HCEC 1CT (cell line): ENCODE measurements around the gene HSCB.
"Not testable (repeated sequence)": the region's sequence is repeated elsewhere in the genome, so short reads cannot be mapped to it uniquely, and the experiment has no call there.

Experiments used
- DNase-seq: peaks from one replicate; pipeline ENCODE4 v3.0.0-alpha.2; 2017

The HSCB gene, protein sequence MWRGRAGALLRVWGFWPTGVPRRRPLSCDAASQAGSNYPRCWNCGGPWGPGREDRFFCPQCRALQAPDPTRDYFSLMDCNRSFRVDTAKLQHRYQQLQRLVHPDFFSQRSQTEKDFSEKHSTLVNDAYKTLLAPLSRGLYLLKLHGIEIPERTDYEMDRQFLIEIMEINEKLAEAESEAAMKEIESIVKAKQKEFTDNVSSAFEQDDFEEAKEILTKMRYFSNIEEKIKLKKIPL

DNA sequence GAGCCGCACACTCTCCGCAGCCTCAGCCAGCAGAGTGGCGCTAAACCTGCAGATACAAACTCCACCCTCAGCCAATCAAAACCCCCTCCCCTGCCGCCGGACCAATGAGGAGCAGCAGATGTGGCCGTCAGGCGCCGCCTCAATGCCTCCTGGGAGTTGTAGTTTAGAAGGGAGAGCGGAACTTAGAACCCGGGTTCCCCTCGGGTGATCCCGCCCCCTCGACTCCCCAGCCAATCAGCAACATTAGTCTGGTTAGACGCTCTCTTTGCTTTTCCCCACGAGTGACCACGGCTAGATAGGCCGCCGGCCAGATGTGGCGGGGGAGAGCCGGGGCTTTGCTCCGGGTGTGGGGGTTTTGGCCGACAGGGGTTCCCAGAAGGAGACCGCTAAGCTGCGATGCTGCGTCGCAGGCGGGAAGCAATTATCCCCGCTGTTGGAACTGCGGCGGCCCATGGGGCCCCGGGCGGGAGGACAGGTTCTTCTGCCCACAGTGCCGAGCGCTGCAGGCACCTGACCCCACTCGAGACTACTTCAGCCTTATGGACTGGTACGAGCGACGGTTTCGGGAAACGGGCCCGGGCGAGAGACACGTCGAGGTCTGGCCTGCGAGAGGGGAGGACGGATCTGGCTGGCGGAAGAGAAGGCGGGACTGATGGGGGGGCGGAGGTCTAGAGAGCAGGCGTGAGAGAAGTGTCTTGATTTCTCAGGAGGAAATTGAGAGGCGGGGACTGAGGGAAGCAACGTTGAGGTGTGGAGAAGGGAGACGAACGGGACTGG is at the start of gene HSCB, which contains the start of gene CHEK2:
HSCB (plus strand) TSS at position 255 of the 777 bp plus-strand sequence; CDS start at position 312, 57 bp downstream.
CHEK2 (minus strand) TSS at position 36 of the 777 bp plus-strand sequence. CDS start 7,099 bp downstream, outside the sequence.
- DNase-seq, result peak; percentile 98

DNA sequence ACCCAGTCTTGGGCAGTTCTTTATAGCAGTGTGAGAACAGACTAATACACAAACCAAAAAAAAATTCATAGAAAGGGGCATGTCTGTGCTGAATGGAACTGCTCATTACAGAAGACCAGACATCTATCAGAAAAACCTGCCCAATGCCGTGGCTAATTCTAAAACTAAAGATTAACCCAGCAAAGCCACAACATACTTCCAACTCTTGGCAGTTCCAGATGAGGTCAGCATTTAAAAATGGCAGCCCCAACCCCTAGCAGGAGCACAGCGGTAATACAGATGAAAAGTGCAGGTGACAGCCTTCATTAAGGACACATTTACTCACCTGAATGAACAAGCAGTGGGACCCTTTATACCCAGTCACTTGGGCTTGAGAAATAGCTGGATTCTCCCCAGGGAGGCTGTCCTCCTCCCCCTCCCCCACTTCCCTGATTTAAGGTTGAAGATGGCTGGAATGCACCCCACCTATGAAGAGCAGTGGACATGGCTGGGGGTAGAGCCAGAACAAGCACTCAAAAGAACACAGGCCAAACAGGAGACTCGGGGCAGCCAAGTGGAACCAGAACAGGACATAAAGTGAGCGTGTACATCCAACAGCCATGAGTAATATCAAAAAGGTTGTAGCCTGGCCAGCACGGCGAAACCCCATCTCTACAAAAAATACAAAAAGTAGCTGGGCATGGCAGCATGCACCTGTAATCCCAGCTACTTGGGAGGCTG is 48.6 kb upstream of the HSCB start:
- DNase-seq, result not testable (repeated sequence)

DNA sequence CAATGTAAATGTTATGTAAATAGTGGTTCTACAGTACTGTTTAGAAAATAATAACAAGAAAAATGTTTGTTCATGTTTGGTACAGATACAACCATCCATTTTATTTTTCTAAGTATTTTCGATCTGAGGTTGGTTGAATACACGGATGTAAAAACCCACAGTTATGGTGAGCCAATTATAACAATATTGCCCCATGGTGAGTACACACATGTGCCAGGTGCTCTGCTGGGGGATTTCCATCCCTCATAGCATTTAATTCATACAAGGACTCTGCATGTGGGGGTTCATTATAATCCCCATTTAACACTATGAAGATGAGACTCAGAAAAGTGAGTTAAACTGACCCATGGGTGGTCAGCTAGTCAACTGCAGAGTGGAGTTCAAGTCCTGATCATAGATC is 38.9 kb upstream of the HSCB start:
- DNase-seq, result no peak

DNA sequence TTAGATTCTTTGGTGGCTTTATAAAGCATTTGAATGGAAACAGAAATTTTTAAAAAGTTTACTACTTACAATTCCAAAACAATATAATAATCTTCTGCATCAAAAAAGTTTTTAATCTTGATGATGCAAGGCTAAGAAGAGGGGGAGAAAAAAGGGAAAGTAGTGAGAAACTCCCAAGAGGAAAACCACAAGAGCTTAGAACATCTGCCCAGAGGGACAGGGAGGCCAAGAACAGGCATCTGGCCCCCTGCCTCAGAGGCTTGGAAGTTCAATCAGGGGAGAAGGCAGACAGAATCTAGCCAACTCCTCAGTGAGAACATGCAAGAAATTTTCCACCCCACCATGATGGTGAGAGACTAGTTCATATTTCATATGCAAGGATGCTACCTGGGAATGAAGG is 38.4 kb upstream of the HSCB start:
- peak; percentile 13 for DNase-seq

DNA sequence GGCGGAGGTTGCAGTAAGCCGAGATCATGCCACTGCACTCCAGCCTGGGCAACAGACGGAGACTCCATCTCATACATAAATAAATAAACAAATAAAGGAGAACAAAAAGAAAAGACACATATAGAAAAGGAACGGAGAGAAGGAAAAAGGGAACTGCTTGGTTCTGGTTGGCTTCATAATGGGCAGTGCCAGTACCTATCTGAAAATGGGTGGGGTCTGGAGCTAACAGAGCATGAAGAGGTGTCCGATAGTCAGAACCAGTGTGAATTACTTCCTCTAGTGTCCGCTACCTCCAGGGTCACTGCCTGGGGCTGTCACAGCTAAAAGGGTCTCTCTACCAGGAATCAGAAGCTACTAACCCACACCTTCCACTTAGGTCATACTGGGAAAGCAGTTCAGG is 35.0 kb upstream of the HSCB start:
- DNase-seq, result no peak

DNA sequence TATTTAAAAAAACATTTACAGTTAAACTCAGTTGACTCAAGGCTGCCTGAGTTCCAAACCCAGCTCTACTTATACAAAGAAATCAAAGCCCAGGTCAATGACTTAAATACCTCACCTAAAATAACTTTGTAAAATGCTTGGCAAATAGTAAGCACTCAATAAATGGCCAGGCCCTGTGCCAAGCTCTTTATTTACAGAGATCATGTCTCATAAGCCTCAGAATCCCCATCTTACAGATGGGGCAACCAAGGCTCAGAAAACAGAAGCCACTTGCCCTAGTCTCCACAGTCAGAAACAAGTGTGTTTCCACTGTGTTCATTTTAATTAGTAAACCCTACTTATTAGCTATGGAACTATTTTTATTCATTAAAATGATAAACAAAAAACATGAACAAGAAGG is 31.7 kb upstream of the HSCB start:
- peak; percentile 14 for DNase-seq

DNA sequence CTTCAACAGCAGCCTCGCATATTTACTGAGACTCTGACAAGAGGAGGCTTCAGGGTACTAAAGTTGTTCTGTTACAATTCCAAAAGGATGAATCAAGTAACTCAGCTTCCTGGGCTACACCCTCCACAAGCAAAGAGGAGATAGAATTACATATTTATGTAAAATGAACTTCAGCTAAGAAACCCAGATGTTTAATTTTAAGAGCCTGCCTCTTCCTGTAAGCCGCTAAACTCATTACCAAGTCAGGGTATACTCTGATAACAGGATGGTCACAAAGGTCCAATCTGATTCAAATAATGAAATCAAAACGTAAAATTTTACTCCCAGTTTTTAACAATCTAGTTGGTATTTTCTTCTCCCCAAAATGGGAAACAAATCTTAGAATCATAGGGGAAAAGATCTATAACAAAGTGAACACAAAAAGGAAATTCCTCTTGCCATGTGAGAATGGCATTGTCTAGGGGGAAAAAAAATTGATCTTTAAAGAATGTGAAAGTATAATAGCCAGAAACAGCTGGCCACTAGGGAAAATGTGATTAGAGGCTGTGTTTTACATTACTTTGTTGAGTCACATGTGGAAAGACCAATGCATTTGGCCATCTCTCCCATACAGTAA is 31.2 kb upstream of the HSCB start:
- DNase-seq, result peak; percentile 97

DNA sequence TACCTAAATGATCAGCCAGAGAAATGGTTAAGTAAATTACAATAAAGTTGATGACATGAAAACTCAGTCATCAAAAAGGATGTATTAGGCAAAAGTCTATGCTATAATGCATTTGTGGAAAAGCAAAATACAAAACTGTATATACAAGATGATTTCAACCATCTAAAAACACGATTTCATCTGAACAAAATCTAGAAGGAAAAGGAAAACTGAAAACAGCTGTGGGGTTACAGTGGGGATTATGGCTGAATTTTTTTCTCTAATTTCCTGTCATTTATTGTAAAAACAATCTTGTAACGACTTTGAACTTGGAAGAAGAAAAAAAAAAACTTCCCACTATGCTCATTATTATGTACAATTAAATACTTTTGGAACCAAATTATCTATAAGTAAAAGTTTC is 30.5 kb upstream of the HSCB start:
- DNase-seq, result no peak

DNA sequence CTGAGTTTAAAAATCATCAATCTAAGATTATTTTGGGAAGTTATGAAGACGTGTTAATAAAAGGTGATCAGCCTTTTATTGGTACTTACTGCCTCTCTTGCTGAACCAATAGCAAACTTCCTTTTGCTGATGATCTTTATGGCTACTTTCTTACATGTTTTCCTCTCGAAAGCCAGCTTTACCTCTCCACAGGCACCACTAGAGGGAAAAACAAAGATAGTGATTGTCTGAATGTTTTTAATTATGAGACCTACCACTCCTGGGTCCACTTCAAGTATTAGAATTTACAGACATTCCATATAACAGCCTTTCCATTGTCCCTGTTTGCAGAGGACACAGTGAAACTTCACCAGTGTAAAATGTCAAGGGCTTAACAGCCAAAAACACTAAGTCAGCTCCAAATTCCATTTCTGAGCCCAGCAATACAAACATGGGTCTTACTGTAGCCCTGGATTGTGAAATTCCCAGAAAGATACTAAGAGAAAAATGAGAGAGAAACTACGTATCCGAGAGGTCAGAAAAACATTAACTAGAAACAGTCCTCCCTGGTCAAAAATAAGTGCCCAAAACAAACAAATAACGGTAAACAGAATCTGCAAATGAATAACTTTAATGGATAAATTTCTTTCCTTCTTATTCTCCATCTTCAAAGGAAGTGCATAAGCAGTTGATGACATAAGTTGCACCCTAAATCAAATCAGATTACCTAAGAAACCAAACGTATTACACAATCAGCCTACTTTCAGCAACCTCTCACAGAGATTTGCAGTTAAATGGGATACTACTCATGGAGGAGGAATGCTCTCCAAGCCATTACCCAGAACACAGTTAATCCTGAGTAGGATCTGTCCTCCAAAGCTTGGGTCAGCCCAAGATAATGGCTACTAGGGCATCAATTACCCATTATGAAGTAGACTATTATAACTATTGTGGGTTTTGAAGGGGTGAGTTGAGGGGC is 29.7 kb upstream of the HSCB start:
- DNase-seq, result peak; percentile 98

DNA sequence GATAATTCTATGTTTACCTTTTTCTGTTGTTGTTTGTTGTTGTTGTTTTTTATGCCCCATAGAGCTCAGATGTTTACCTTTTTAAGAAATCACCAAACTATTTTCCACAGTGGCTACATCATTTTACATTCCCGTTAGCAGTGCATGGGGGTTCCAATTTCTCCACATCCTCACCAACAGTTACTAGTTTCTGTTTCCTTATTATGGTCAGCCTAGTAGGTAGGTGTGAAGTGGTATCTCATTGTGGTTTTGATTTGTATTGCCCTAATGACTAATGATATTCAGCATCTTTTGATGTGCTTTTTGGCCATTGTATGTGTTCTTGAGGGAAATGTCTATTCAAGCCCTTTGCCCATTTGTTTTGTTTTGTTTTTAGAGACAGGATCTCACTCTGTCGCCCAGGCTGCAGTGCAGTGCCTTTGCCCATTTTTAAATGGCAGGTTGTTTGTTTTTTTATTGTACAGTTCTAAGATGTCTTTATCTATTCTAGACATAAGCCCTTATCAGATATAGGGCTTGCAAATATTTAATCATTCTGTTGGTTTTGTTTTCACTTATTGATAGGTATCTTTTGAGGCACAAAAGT is 27.7 kb upstream of the HSCB start:
- no peak for DNase-seq

DNA sequence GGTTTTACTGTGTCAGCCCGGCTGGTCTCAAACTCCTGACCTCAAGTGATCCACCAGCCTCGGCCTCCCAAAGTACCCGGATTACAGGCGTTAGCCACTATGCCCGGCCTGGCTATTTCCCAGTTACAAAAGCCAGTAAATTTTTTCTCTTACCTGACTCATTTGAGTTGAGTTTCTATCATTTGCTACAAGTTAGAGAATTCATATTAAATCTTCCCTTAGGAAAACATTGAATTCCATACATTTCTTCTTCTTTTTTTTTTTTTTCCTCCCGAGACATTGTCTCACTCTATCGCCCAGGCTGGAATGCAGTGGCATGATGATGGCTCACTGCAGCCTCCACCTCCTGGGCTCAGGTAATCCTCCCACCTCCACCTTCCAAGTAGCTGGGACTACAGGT is 26.2 kb upstream of the HSCB start:
- DNase-seq, result no peak

DNA sequence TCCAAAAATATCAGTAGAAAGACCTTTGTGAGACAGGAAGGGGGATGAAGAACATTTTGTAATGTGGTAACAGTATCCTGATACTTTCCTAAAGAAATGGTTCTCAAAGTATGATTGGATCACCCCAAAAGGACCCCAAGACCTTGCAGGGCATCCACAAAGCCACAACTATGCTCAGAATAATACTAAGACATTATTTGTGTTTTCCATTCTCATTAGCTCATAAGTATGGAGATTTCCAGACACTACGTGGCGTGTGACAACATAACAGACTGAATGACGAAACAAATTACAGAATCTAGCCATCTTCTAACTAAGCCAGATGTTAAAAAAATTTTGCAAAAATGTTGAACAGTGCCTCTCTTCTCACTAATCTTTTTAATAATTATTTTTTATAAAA is 25.2 kb upstream of the HSCB start:
- DNase-seq, result peak; percentile 74

DNA sequence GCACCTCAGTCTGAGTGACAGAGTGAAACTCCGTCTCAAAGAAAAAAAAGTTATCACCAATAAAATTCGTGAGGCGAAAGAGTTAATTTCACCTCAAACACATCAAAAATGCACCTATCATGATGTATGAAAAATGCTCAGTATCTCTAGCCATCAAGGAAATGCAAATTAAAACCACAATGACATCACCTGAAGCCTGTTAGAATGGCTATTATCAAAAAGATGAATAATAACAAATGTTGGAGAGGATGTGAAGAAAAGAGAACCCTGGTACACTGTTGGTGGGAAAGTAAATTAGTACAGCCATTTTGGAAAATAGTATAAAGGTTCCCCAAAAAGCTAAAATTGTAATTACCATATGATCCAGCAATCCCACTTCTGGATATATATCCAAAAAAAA is 23.8 kb upstream of the HSCB start:
- DNase-seq, result no peak

DNA sequence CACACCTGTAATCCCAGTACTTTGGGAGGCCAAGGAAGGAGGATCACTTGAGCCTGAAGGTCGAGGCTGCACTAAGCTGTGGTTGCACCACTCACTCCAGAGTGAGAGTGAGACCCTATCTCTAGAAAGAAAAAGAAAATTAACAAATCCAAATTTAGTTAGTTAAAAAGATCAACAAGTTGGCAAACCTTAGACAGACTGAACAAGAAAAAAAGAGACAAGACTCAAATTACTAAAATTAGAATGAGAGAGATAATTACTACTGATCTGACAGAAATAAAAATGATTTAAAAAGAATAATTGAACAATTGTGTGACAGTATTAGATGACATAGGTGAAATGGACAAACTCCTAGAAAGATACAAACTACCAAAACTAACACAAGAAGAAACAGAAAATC is 13.8 kb upstream of the HSCB start:
- no peak for DNase-seq

DNA sequence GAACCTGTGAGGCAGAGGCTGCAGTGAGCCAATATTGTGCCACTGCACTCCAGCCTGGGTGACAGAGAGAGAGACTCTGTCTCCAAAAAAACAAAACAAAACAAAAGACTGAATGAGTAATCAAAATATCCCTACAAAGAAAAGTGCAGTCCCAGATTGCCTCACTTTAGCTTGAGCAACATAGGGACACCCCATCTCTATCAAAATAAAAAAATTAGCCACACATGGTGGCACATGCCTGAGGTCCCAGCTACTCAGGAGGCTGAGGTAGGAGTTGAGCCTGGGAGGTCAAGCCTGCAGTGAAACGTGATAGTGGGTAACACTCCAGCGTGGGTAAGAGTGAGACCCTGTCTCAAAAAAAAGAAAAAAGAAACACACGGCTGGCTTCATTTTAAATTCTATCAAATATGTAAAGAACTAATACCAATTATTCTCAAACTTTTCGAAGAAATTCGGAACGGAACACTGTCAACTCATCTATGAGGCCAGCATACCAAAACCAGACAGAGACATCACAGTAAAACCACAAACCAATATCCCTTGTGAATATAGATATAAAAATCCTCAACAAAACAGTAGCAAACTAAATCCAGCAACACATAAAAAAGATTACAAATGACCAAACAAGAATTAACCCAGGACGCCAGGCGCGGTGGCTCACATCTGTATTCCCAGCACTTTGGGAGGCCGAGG is 13.1 kb upstream of the HSCB start:
- DNase-seq, result no peak

DNA sequence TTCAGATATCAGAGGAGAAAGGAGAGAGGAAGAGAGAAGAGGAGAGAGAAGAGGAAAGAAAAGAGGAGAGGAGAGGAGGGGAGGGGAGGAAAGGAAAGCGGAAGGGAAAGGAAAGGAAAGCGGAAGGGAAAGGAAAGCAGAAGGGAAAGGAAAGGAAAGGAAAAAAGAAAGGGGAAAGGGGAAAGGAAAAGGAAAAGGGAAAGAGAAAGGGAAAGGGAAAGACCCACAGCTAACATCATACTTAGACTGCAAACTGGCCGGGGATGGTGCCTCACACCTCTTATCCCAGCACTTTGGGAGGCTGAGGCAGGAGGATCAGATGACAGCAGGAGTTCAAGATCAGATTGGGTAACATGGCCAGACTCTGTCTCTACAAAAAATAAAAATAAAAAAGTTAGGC is 11.7 kb upstream of the HSCB start:
- DNase-seq, result no peak

DNA sequence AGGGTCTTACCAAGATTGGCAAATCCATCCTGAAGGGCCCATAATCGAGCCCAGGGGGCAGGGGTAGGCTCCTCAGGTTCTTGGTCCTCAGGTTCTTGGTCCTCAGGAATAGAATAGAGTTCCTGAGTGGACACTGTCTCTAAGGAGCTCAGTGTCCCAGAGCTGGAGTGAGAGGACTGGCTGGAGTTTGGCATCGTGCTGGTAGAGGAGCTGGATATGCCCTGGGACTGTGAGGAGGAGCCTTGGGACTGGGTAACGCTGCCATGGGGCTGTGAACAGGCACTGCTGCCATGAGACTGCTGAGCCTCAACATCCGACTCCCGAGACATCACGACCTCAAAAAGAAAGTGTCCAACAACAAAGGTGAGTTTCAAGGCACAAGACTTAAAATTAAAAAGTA is 7.4 kb upstream of the HSCB start:
- DNase-seq, result no peak

DNA sequence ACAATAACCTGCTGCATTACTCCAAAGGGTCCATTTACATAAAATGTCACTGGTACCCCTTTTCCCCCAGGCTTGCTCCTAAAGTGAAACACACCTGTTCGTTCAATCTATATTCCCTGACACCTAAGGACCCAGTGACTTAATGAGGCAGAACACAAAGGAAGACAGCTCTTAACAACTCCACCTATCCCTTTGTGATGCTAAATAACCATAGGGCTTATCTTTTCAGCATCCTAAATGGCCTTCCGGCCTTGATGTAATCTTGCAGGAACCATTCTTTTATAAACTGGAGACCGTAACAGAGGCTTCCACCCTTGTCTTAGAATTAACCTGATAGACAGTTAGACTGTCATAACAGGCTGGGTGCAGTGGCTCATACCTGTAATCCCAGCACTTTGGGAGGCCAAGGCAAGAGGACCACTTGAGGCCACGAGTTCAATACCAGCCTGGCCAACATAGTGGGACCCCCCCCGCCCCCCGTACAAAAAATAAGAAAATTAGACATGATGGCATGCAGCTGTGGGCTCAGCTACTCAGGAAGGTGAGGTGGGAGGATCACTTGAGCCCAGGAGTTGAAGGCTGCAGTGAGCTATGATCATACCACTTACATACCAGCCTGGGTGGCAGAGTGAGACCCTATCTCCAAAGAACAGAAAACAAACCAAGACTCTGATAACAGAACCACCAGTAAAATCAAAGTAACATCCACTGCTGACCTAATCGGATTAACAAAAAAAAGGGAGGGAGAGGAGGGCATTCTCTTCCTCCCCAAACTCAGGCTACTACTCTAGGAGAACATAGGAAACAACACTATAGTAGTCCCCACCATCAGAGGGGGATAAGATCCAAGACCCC is 5.3 kb upstream of the HSCB start:
- DNase-seq, result no peak

DNA sequence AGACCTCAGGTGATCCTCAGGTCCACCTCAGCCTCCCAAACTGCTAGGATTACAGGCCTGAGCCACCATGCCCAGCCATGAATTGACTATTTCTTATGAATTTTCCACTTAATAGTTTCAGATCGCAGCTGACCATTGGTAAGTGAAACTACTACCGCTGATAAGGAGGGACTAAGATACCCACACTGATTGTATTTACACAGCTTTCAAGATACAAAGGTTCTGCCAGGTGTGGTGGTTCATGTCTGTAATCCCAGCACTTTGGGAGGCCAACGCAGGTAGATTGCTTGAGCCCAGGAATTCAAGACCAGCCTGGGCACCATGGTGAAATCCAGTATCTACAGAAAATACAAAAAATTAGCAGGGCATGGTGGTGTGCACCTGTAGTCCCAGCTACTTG is 4.1 kb upstream of the HSCB start:
- no peak for DNase-seq

DNA sequence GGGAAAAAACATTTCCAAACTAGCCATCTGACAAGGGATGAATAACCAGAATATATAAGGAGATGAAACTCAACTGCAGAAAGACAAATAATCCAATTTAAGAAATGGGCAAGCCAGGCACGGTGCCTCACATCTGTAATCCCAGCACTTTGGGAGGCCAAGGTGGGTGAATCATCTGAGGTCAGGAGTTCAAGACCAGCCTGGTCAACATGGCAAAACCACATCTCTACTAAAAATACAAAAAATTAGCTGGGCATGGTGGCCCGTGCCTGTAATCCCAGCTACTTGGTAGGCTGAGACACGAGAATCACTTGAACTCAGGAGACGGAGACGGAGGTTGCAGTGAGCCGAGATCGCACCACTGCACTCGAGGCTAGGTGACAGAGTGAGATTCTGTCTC is 3.0 kb upstream of the HSCB start:
- DNase-seq, result not testable (repeated sequence)
